Embryonic facial prominence (tissue), 1 donor: ENCODE measurements around the gene SLC7A5.

Source experiments
- DNase-seq: peaks from one replicate; pipeline ENCODE4 v3.0.0-alpha.2; 2016; ENCODE audit errors: extremely low spot score

Gene SLC7A5

DNA sequence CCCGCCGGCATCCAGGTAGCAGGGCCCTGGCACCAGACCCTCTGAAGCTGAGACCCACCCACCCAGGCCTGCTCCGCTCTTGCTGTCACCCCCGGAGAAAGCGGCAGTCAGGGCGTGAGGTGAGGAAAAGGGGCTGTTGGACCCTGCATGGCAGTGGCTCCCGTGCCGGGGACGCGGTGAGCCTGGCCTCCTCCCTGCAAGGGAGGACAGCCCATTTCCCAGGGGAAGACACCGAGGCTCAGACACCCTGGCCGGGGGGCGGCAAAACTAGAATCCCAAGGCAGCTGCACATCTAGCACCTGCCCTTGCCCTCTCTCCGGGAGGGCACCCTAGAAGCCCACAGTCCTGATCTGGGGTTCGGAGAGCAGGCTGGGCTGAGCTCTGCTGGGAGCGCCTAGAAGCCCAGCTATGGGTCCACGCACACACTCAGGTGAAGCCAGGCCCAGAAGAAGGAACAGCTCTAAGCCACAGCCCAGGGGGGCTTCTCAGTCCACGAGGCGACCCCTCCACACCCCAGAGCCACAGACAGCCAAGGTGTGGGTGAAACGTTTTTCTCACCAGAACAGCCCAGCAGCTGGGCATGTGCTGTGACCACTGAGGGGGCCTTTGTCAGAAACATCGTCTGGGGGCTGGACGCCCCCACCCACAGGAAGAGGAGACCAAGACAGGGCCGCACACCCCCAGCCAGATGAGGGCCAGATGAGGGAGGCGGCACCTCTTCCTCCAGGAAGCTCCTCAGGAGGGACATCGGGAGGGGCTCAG is 22.4 kb downstream of the SLC7A5 start:
- DNase-seq: no peak

DNA sequence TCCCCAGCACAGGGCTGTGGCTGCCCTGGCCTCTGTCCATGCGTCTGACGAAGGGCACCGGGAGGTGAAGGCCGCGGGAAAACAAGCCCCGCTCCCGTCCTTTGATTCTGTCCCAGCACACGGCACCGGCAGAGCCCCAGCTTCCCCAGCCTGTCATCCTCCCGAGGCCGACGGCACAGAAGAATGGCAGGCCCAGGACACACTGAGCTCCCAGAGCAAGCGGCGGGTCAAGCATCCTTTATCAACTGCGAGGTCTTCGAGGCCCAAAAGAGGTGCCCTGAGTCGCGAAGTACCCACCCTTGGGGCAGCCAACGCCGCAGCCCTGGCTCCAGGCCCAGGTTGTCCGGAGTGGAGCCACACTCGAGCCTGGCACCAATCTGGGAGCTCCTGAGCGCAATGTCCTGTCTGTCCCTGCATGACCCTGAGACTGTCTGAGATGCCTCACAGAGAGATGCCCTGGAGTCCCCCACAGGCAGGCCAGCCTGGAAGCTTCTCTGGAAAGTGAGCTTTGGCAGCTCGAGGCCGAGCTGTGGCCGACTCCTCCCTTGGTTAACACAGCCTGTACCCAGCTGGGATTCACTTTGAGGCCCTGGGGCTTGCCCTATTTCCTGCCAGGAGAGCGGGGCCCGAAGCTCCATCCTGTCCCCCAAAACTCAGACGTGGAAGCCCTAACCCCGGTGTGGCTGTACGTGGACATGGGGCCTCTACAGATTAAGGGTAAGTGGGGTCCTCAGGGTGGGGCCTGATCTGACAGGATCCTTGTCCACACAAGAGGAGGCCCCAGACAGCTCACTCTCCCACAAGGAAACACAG is 23.3 kb downstream of the SLC7A5 start:
- DNase-seq: no peak

DNA sequence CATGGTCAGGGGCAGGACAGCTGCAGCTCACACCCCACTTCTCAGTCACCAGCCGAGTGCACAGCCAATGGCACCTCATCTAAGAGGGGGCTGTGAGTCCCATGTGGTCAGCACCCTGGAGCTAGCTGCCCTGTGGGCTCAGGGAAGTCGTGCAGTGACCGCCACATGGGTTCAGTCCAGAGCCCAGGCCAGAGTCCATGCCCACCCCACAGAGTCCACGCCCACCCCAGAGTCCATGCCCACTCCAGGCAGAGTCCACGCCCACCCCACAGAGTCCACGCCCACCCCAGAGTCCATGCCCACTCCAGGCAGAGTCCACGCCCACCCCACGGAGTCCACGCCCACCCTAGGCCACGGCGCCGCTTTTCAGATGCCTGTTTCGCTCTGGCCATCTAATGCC is 24.1 kb downstream of the SLC7A5 start:
- no peak for DNase-seq

DNA sequence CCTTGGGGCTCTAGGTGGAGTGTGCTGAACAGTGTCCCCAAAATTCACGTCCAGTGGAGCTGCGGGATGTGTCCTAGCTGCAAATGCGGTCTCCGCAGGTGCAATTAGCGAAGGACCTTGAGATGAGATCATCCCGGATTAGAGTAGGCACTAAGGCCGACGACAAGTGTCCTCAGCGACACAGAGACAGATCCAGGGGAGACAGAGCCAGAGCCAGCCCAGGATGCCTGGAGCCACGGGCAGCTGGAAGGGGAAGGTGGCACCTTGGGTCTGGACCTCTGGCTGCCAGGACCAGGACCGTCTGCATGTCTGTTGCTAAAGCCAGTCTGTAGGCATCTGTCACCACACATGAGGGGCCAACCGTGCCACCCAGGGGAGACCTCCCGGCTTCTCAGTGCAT is 24.5 kb downstream of the SLC7A5 start:
- no peak for DNase-seq

DNA sequence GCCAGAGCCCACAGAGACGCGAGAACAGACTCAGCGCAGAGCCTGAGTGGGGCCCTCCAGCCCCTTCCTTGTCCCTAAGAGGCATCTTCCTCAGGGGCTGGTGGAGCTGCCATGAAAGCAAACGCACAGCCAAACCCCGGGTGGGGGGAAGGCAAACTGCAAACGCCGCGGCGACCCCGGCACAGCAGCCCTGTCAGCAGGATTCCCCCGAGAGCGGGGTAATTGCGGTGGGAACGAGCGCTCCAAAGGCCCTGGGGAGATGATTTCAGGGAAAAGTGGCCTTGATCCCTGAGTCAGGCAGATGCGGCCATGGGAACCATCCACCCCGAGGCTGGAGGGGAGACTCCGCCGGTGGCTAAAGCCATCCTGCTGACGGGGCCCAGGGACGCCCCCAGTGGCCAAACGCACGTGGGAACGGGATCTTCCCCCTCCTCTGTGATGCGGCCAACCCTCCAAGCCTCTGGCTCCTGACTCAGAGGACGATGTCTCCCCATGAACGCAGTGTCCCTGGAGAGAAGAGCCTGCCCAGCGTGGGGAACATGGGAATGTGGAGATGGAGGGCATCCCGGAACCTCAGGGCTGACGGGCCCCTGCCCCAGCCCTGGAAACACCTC is 25.1 kb downstream of the SLC7A5 start:
- no peak for DNase-seq

DNA sequence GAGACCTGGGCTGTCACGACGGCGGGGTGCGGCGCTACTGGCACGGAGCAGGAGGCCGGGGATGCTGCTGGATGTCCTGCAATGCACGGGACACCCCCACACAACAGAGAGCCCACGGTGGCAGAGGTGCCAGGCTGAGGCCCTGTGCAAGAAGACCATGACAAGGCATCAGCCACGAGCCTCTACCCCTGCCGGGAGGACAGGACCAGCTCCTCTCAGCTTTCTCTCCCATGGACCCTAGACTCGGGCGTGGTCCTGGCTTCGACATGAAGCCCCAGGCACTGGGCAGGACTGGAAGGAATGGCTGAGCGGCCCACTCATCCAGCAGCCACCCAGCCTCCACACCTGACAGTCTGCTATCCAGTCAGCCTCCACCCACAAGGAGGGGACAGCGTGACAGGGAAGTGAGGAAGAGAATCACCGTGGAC is 25.6 kb downstream of the SLC7A5 start:
- DNase-seq: no peak

DNA sequence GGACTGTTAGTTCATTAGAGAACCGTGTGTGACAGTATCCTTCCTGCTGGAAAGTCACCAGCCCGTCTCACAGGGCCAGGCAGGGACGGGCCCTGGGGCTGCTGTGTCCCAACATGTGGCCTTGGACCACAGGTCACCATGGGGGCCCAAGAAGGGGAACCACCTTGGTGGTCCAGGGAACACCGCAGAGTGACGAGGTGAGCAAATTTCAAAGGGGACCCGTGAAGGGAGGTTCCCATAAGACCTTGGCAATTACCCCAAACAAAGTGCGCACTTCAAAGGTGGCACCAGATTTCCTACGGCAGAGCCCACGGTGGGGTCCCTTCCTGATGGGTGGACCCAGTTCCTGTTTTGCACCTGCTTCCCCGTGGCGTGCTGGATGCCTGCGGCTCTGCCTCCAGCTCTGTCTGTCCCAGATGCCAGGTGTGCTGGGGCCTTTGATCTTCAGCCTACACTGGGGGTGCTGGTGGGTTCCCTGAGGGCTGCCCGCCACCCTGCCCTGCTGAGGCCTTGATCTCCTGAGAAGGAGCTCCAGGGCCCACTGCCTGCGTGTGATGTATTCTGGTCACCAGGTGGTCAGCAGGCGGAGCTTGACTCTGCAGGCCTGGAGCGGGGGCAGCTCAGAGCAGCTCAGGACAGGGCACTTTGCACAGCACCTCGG is 27.0 kb downstream of the SLC7A5 start:
- no peak for DNase-seq

DNA sequence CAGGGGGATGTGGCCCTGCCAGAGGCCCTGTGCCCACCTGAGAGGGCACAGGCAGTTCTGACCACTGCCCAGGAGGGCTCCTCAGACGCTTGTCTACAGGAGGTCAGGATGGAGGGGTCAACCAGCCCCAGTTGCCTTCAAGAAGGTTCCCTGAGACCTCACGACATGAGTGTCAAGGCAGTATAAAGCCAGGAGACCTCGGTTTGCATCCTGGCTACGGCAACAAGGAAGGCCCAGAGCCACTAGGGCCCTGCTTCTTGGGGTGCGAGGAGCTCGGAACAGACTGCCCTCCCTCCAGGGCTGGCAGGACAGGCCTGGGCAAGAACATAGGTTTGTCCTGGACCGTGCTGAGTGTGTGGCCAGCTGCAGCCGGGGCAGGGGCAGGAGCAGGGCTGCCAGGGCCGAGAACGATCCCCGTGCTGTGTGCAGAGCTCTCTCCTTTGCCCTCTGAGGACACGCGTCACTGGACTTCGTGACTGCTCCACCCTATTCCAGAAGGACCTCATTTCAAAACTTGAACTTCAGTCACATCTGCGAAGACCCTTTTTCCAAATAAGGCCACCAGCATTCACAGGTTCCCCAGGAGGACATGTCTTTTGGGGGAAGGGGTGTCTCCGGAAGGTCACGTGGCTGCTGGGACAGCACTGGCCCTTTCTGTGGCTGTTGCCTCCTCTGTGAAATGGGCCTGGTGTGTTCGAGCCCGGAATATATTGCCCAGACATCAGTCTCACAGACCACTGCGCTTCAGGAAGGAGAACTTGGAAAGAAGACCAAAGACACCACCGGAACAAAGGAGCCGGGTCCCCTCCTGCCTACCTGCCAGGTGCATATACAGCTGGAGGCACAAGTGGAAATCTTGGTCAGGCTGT is 27.7 kb downstream of the SLC7A5 start:
- DNase-seq: no peak

DNA sequence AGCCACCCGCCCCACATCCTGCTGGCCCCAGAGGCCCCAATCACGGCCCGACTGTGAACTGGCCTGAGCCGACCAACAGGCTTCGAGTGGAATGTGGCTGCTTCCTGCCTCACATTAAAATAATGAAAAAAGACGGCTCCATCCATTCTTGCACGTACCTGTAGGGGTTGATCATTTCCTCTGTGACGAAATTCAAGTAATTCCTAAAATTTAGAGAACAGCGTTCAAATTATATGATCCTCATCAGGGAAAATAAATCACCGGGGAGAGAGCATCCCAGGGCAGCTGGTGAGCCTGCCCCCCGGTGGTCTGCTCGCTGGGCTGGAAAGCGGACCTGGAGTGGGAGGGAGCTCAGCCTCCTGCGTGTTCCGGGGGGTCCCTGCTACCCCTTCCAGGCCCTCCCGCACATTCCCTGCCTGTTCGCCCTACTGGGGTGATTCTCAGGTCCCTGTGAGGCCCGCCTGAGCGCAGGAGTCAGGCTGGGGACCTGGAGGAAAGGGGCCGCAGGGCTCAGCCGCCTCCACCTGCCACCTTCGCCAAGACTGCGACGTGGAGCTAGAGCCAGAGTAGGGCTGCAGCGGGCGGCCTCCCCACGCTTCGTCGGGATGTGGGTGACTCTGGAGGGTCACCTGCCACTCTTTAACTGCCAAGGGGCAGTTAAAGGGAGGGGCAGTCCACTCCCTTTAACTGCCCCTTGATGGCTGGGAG is 28.9 kb downstream of the SLC7A5 start:
- no peak for DNase-seq

DNA sequence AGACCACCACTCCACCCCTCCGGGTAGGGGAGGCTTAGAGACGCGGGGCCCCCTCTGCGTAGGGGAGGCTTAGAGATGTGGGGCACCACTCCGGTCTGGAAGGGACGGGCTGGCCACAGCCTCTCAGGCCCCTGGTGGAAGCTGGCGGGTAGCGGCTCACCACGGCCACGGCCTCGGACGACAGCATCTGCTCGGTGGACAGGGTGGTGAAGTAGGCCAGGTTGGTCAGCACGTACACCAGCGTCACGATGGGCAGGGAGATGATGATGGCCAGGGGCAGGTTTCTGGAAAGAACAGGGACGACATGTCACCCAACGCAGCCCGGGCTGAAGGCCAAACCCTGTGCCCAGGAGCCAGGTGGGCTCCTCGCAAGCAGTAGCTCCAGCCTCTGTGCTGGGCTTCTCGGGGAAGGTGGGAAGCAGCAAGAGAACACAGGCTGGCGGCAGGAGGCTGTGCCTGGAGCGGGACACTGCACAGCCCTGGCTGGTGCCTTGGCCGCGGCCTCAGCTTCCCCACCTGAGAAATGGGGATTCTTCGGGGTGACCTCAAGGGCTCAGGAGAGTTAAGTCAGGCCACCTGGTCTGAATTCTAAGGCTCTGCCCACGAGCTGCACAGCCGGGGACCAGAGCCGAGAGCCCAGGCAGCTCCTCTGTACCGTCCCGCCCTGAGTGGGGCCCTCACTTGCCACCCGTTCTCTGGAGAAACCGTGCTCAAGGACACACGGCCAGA is 29.6 kb downstream of the SLC7A5 start:
- DNase-seq: no peak

DNA sequence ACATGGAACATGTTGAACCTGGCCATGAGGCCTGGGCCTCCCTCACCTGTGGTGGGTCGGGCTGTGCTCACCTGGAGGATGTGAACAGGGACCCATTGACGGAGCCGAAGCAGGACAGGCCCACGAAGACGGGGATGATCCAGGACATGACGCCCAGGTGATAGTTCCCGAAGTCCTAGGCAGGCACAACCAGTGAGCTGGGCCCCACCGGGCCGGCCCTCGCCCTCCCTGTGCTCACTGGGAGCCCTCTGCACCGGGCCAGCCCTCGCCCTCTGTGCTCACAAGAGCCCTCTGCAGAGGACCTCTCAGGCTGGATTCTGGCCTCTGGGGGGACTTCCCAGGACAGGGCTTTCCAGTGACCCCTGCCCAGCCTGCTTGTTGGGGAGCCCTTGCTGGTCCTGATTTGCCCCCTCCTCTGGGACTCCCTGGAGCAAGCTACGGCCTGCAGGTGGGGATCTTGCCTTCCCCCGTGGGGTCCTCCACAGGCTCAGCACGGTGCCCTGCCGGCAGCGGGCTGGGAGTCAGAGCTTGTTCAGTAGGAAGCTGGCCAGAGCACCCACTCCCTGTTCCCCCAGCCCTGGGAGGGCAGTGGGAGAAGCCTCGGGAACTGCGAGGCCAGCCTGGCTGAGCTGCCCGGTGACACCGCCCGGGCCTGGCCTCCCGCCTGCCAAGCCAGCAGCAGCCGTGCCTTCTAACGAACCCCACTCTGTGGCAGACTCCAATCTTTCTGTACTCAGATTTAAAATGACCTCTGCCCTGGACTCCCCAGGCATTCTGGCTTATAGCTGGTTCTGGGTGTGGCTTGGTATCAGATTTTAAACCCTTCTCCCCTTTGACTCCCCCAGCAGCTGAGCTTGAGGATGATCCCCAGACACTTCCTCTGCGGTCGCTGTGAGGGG is 30.4 kb downstream of the SLC7A5 start:
- no peak for DNase-seq

DNA sequence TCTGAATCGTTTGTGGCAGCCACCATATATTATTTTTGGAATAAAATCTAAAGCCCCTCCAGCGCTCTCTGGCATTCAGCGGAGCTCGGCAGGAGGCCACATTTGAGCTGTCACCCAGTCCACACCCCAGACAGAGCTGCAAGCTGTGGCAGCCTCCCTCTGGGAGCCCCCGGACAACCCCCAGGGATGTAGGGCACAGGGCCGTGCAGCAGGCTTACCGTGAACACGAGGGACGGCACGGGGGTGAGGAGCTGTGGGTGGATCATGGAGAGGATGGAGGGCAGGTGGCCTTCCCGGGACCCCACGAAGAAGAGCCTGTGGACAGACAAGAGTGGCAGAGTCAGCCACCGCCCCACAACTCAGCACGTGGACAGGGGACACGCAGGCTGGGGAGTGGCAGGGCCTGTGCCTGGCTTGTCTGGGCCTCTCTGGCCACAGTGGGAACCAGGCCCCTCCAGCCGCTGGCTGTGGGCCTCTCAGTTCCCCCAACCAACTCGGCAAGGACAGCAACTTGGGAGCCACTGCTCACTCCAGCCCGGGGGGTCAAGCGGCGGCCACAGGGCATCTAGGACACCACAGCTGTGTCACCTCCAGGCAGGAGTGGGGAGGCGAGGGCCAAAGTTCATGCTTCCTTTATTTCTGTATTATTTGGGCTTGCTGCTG is 31.5 kb downstream of the SLC7A5 start:
- no peak for DNase-seq

DNA sequence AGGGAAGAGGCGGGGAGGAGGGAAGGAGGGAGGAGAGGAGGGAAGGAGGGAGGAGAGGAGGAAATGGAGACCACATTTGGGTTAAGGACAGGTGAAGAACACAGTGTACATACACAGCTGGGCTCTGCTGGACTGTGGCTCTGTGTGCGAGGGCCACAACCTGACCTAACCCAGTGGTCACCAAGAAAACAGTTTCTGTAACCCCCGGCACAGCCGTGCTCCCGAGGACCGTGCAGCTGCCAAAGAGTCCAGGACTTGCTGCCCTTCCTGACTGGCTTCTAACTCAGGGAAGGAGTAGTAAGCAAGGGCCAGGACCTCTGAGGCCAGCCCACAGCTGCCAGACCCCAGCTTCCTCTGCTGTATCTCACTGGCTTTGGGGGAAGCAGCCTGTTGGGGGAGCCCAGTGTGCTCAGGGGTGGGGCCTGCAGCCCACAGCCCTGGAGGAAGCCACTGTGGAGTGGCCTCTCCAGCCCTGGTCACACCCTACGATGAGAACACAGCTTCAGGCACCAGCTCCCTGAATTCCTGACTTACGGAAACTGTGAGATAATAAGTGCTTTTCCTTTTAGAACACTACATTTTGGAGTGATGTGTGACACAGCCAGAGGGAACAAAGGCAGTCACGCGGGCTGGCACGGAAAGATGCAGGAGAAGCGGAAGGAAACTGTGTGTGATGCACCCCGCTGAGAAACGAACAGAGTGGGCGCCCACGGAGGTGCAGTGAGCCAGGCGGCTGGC is 32.3 kb downstream of the SLC7A5 start:
- no peak for DNase-seq

DNA sequence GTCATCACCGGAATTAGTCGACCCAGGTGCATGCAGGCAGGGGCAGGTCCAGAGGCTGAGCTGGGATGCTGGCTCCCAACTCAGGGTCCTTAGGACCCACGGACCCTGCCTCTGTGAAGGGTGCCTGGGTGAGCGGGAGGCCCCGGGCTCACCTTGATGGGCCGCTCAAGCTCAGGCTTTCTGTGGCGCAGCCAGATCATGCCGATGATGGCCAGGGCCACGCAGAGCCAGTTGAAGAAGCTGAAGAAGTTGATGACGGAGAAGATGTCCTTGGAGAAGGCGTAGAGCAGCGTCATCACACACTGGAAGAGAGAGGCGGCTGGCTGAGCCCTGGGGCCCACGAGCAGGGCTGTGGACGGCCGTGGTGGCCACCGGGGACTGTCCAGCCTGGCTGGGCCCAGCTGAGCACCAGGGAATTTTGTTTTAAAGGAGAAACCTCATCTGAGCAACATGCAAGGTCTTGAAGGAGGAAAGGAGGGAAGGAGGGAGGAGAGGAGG is 32.9 kb downstream of the SLC7A5 start:
- no peak for DNase-seq

DNA sequence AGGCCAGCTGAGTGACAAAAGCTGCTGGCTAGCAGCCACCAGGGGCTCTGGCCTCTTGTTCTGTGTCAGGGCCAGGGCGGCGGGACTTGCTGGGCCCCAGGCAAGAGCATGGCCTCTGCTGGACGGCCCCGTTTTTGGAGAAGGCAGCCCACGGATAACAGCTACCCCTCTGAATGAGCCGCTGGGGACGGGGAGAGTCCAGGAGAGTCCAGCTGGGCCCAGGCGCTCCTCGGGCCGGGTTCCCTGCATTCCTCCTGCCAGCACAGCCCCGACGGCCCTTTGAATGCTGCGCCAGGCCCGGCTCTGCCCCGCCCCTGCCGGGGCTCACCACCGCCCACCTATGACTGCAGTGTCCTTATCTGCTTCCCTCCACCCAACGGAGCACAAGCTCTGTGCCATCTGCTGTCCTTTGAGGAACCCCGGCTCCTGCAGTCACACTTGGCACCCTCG is 33.4 kb downstream of the SLC7A5 start:
- DNase-seq: no peak

DNA sequence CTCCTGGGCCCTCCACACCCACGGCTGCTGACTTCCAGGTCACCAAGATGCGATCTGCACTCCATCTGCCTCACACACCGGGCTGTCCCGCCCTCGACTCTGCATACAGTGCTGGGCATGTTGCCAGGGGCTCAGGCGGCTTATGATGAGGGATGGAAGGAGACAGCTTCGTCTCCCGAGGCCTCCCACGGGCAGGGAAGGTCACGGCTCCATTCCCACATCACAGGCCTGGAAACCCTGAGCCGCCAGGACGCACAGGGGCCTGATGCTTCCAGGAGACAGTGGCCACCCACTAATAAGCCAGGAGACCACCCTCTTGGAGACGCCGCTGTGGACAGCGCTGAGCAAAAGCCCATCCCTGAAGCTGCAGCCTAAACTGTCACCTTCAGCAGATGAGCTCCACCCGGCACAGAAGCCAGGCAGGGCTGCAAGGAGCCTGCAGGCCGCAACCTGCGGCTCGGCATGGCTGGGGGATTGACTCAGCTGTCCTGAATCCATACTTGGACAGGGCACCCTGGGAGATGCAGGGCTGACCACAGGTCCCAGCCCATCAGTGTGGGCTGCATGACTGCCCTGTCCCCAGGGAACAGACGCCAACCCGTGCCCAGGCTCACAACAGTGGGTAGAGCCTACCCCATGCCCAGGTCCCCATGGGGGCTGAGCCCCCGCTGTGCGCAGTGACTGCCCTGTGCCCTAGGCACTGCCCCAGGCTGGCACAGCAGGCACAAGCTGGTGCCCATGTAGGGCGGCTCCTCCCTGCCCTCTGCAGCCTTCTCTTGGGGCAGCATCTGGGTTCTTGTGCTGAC is 34.4 kb downstream of the SLC7A5 start:
- DNase-seq: no peak
